GM18505 (cell line): ENCODE results near the gene CNTNAP2.
A peak's percentile ranks its signal among the peaks of the same experiment; 100 is the strongest.

ENCODE experiments used
- ATAC-seq: cut with Tn5 transposase; IDR thresholded peaks from one replicate; pipeline ENCODE4 v1.9.1; 2021; ENCODE audit not compliant: unreplicated experiment
- POLR2A ChIP-seq: IDR thresholded peaks from 4 replicates; pipeline ENCODE4 v1.6.1; 2011; ENCODE audit warnings: borderline replicate concordance; ENCODE audit not compliant: insufficient read depth, insufficient read length; ENCODE audit errors: extremely low read depth

CNTNAP2 gene

GRCh38 chr7:148261996-148262688, 2145.5 kb downstream of the CNTNAP2 start:
- no peak for ATAC-seq
- no peak for TF ChIP-seq POLR2A

- no peak for TF ChIP-seq POLR2A
- no peak for ATAC-seq
Observed at GRCh38 chr7:148262721-148263229, 2146.2 kb downstream of the CNTNAP2 start.

GRCh38 chr7:148264933-148265557, 2148.4 kb downstream of the CNTNAP2 start:
- TF ChIP-seq POLR2A = no peak
- ATAC-seq = peak; percentile 62

GRCh38 chr7:148265896-148266295, 2149.3 kb downstream of the CNTNAP2 start:
- ATAC-seq = no peak
- TF ChIP-seq POLR2A = no peak

- no peak for TF ChIP-seq POLR2A
- ATAC-seq = no peak
Observed at GRCh38 chr7:148266795-148267194, 2150.2 kb downstream of the CNTNAP2 start.

GRCh38 chr7:148270576-148270975, 2154.0 kb downstream of the CNTNAP2 start:
- ATAC-seq = no peak
- no peak for TF ChIP-seq POLR2A

- no peak for ATAC-seq
- no peak for TF ChIP-seq POLR2A
Observed at GRCh38 chr7:148274118-148274517, 2157.5 kb downstream of the CNTNAP2 start.

GRCh38 chr7:148275359-148275890, 2158.8 kb downstream of the CNTNAP2 start:
- no peak for ATAC-seq
- TF ChIP-seq POLR2A = no peak

- TF ChIP-seq POLR2A = no peak
- no peak for ATAC-seq
Observed at GRCh38 chr7:148276314-148277041, 2159.9 kb downstream of the CNTNAP2 start.

GRCh38 chr7:148277042-148277660, 2160.6 kb downstream of the CNTNAP2 start:
- TF ChIP-seq POLR2A = no peak
- ATAC-seq = no peak

- no peak for ATAC-seq
- no peak for TF ChIP-seq POLR2A
Observed at GRCh38 chr7:148286150-148286549, 2169.5 kb downstream of the CNTNAP2 start.

GRCh38 chr7:148287538-148287937, 2170.9 kb downstream of the CNTNAP2 start:
- ATAC-seq = no peak

GRCh38 chr7:148288592-148289151, 2172.1 kb downstream of the CNTNAP2 start:
- no peak for TF ChIP-seq POLR2A

More at GRCh38 chr7:148287538-148287937, 2170.9 kb downstream of the CNTNAP2 start:
- TF ChIP-seq POLR2A = no peak

More at GRCh38 chr7:148288592-148289151, 2172.1 kb downstream of the CNTNAP2 start:
- ATAC-seq = no peak
